Stimulated activated CD8-positive, alpha-beta memory T cell treated with anti-CD3 and anti-CD28 coated beads, Interleukin-4, amount 100 ng/mL, for 4 hours (primary cell): Measurements from ENCODE around the gene THSD4.
"Not testable (repeated sequence)": the region's sequence is repeated elsewhere in the genome, so short reads cannot be mapped to it uniquely, and the experiment has no call there.

Experiments used
- DNase-seq, 2 donors: peaks; one replicate each; pipeline ENCODE4 v3.0.0-alpha.2; 2020; ENCODE audit warnings: low read depth in 2 of 2, low spot score in 1 of 2

The THSD4 gene

GRCh38 chr15:71120428-71120944, 5.2 kb downstream of the THSD4 start:
- DNase-seq = no peak

- no peak for DNase-seq
Measured at GRCh38 chr15:71121442-71121841, 6.2 kb downstream of the THSD4 start.

DNA sequence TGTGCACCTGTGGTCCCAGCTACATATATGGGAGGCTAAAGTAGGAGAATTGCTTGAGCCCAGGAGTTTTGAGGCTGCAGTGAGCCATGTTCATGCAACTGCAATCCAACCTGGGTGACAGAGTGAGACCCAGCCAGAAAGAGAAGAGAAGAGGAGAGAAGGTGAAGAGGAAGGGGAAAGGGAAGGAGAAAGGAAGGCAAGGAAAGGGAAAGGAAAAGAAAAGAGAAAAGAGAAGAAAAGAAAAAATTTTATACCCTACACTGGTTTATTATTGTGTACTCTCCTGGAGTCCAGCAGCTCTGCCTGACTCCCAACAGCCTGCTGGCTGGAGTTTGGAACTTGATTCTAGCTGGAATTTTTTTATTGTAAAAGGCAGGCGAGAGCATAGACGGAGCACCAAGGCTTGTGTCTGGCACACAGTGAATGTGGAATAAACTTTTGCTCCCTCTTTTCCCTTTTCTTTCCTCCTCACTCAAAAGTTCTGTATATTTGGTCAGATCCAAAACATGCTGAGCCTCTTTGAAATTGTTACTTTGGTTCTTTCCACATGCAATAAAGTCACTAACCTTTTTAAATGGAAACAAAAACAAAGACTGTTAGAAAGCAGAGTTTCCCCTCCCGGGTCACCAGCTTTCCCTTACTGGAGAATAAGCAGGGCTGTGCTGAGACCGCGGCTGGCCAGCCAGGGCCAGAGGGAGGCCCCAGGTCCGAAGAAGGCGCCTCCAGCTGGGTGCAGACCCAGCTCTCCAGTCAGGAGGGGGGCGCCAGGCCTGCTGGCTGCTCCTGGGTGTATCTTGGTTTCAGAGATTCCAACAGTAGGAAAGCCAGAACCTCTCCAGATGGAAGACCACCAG, 9.9 kb downstream of the THSD4 start:
- no peak for DNase-seq

DNA sequence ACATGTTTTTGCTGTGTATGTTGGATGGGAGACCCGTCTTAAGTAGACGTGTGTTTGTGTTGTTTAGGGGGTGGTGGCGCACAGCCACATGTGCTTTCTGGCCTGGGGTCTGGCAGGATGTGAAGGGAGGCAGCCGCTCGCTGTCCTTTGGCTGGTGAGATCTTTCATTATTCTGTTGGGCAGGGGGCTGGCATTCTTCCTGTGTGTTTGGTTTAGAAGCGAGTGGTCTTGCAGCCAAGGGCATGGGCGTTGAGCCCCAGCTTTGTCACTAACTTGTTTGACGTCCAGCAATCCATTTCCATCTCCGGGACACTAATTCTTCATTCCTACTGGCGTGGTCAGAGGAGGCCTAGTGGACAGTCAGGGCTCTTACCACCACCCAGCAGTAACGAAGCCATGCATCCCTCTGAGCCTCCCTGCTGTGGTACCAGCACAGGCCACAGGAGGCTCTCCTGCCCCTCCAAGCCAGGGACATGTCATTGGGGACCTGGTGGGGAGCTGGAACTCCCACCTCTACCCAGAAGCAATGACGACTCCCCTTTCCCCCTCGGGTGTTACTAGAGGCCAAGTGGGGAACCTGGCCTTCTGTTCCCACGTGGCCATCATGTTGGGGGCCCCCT, 10.7 kb downstream of the THSD4 start:
- no peak for DNase-seq

DNA sequence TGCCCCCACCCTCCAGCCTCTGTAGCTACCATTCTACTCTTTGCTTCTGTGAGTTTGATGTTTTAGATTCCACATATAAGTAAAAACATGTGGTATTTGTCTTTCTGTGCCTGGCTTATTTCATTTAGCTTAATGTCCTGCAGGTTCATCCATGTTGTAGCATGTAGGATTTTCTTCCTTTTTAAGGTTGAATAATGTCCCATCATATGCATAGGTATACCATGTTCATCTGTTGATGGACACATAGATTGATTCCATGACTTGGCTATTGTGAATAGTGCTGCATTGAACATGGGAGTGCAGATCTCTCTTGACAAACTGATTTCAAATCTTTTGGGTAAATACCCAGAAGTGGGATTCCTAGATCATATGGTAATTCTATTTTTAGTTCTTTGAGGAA, 11.8 kb downstream of the THSD4 start:
- no peak for DNase-seq

- not testable (repeated sequence) for DNase-seq
Measured at GRCh38 chr15:71128159-71128558, 12.9 kb downstream of the THSD4 start.

DNA sequence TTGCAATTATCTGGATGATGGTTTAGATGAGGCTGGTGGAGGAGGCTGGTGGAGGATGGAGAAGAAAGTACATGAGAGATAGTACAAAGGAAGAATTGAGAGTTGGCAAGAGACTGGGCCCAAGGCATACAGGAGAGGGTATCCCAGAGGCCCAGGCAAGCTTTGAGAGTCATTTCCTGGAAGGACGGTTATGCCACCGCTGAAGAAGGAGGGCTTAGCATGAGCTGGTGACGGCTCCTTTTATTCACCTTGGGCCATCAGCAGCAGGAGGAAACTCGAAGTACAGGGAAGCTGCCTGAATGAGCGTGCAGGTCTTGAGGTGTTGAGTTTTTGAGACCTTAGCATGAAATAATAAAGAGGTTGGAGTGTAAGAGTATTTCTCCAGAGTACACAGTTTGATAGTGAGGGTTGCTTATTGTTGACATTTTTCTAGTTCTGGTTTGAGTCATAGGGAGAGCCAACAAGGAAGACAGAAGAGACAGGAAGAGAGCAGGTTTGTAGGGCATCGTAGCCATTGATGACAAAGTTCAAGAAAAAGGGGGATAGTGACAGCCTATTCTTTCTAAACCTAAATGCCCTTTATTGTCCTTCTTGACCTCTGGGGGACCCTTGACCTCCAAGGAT, 13.8 kb downstream of the THSD4 start:
- no peak for DNase-seq

DNA sequence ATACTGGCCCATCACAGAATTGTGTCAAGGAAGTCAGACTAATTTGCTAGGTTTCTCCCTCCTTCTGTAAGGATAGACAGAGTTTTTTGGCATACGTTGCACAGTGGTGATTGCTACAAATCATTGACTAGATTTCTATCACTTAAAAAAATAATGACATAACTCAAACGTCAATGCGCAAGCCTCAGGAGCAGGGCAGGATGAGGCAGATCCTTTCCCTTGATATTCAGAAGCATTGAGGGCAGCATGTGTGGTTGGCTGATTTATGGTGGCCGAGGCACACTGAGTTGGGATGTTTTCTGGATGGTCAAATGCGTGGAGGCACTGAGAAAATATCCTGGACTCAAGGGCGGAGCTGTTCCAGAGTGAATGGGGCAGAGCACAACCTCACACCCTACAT, 14.4 kb downstream of the THSD4 start:
- no peak for DNase-seq

- DNase-seq = no peak
Measured at GRCh38 chr15:71131601-71132362, 16.5 kb downstream of the THSD4 start.

GRCh38 chr15:71133747-71134472, 18.6 kb downstream of the THSD4 start:
- no peak for DNase-seq

DNA sequence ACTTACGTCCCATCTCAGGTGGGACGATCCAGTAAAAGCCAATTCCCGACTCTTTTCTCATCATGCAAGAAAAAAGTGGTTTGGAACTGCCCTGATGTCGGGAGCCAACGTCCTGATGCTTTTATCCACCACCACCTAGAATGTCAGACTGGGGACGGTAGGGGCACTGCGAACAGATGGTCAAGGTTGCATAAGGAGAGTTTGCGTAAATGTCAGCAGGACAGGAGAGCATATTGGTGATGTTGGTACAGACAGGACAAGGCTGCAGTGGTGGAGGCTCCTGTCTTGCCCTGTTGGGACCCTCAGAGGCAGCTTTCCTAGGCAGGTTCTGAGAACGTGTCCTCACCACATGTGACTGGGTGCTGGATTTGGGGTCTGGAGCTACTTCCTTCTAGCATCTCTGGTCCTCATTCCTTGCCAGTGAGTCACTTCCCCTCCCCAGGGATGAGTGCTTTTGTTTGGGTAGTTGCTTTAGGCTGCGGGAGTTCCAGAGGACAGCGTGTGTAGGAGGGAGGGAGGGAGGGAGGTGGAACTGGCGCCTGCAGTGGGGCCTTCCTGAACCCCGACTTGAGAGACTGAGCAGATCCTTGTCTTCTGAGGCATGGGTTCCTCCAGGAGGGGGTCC, 21.0 kb downstream of the THSD4 start:
- DNase-seq = no peak

GRCh38 chr15:71136793-71137518, 21.7 kb downstream of the THSD4 start:
- DNase-seq = no peak

DNA sequence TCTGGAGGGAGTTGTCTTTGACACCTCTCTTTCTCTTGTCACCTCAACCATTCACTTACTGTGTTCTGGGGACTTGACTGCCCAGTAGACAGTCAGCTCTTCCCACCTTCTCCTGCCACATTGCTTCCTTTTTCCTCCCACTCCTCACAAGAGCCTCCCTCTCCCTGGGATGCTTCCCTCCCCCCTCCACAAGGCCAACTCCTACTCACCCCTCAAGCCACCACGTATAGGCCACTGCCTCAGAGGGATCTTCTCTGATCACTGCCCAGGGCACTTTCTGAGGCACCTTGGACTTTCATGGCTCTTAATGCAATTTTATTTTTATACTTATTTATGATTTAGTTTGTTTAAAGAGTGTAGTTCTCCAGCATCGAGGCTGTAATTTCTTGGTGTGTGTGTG, 23.2 kb downstream of the THSD4 start:
- no peak for DNase-seq

DNA sequence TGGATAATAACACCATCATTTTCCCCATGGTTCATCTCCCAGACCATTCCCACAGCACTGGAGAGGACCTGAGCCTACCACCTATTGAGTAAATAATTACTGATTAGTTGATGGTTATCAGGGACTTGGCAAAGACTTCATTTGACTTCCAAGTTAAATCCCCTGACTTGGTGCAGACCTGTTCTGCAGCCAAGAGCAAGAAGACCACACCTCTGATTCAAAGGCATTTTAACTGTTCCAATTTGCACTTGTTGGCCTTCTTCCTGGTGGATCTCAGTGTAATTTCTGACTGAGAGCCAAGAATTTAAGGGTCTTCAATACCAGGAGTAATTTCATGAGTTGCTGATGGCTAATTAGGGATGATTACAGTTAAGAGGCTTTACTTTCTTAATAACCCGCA, 24.0 kb downstream of the THSD4 start:
- DNase-seq = no peak

GRCh38 chr15:71141572-71141971, 26.3 kb downstream of the THSD4 start:
- no peak for DNase-seq

DNA sequence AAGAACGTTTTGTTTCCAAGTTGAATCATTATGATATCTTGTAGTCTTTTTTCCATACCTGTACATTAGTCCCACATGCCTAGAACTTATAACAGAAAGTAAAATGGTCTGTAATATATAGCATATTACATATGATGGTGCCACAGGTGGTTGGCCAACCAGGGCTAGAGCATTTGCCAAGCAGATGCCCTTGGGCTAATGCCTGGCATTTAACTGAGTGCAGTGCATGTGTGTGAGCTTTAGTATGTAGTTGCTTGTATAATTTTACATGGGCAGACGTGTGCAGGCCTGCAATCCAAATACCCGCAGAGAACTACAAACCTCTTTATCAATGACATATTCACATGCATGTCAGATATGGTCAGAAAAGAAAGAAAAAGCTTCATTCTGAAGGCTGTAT, 27.5 kb downstream of the THSD4 start:
- DNase-seq = no peak

DNA sequence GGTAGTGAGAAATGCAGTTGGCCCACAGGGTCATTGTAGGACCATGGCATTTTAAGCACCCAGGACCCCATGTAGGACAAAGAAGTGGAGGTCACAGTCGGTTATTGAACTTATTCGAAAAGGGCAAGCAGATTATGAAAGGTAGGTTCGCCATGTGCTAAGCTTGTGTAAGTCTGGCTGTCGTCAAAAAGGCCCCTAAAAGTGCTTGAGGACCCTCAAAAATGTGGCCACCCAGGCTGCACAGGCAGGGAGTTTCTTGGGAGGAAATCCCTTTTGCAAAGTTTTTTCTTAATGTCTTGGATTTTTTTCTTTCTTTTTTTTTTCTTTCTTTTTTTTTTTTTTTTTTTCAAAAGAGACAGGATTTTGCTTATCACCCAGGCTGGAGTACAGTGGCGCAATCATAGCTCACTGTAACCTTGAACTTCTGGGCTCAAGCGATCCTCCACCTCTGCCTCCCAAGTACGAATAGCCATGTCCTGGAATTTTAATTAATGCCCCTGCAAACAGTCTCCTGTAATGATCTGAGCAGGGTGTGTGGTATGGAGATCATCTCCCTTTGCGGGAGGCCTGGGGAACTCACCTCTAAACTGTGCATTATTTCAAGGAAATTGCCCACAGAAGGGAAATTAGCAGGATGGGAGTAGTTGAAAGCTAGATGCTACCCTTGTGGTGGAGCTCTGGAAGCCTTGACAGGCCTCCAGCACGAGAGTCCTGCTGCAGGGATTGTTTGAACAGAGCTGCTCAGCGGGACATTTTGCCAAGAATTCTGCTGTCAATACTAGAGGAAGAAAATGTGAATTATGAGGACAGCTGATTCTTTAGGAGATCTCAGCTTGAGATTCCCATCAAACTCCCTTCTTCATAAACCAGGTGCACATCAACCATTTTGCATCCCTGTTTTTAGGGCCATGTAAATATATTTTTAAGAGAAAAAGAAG, 28.4 kb downstream of the THSD4 start:
- DNase-seq = no peak

GRCh38 chr15:71145648-71146047, 30.4 kb downstream of the THSD4 start:
- DNase-seq = no peak
